Effector memory CD4-positive, alpha-beta T cell (primary cell): Measurements from ENCODE around the gene TMED10.
A peak's percentile ranks its signal among the peaks of the same experiment; 100 is the strongest.
"Not testable (repeated sequence)": the region's sequence is repeated elsewhere in the genome, so short reads cannot be mapped to it uniquely, and the experiment has no call there.

Experiments used
- DNase-seq, 3 donors: peaks; one replicate each; pipeline ENCODE4 v3.0.0-alpha.2; 2020
- H3K27ac ChIP-seq: 2 replicates; pipeline ENCODE4 v1.7.0; 2013; ENCODE audit warnings: mild to moderate bottlenecking, low read length, moderate library complexity; ENCODE audit not compliant: insufficient read depth, poor library complexity, severe bottlenecking
- H3K27me3 ChIP-seq: replicated peaks from 2 replicates; pipeline ENCODE4 v1.7.0; 2013; ENCODE audit warnings: mild to moderate bottlenecking, low read length; ENCODE audit not compliant: insufficient read depth, control insufficient read depth, poor library complexity, severe bottlenecking
- H3K36me3 ChIP-seq: 2 replicates; pipeline ENCODE4 v1.7.0; 2013; ENCODE audit warnings: mild to moderate bottlenecking, low read length, moderate library complexity; ENCODE audit not compliant: control insufficient read depth, insufficient read depth
- H3K4me1 ChIP-seq: 2 replicates; pipeline ENCODE4 v1.7.0; 2013; ENCODE audit warnings: low read length, mild to moderate bottlenecking; ENCODE audit not compliant: control insufficient read depth, insufficient read depth, poor library complexity, severe bottlenecking
- H3K4me3 ChIP-seq: 2 replicates; pipeline ENCODE4 v1.7.0; 2013; ENCODE audit warnings: low read length, low read depth, mild to moderate bottlenecking; ENCODE audit not compliant: insufficient read depth, poor library complexity, severe bottlenecking
- H3K9me3 ChIP-seq: 2 replicates; pipeline ENCODE4 v1.7.0; 2013; ENCODE audit warnings: mild to moderate bottlenecking, low read length, moderate library complexity; ENCODE audit not compliant: control insufficient read depth

TMED10 gene

GRCh38 chr14:75138492-75138891 is 37.9 kb downstream of the TMED10 start:
- Histone ChIP-seq H3K4me1 (peaks cover 10% of the 10 kb centered on the region), H3K27me3 (no peaks in the 10 kb centered on the region), H3K4me3 (no peak overlapping the region), H3K36me3 (peaks cover 23% of the 10 kb centered on the region), H3K27ac (peak overlapping the region; percentile 11), H3K9me3 (no peaks in the 10 kb centered on the region)
- no peak for DNase-seq

DNA sequence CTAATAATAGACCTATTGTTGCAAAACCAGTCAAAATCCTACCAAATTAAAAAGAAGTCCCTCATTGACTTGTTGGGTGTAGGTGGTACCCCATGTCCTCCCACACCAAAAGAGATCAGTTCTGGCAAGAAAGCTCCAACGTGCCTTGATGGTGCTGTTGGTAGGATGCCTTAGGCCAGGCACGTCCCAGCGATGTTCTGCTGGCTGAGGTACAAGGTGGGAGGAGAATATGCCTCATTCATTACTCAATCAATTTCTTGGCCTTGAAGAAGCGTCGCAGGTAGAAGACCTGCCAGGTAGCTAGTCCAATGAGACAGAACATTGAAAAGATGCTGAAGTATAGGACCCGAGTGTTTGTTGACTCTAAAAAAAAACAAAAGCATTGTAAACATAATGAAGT is 41.8 kb downstream of the TMED10 start:
- H3K9me3 ChIP-seq = no peaks in the 10 kb centered on the region
- no peaks in the 10 kb centered on the region for H3K27me3 ChIP-seq
- H3K4me3 ChIP-seq = no peak overlapping the region
- DNase-seq = no peak
- H3K27ac ChIP-seq = no peak overlapping the region
- H3K36me3 ChIP-seq = peaks cover 33% of the 10 kb centered on the region
- peaks cover 4% of the 10 kb centered on the region for H3K4me1 ChIP-seq

DNA sequence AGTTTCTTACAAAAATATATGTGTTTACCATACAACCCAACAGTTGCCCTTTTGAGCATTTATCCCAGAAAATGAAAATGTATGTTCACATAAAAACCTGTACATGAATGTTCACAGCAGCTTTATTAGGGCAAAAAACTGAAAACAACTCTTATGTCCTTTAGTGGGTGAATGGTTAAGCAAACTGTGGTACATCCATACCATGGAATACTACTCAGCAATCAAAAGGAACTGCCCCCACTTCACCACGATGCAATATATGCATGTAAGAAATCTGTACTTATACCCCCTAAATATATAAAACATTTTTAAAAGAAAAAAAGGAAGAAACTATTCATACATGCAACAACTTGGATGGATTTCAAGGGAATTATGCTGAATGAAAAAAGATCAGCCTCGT is 42.8 kb downstream of the TMED10 start:
- Histone ChIP-seq H3K27ac (no peak overlapping the region), H3K9me3 (no peaks in the 10 kb centered on the region), H3K4me3 (no peak overlapping the region), H3K36me3 (peaks cover 33% of the 10 kb centered on the region), H3K4me1 (no peaks in the 10 kb centered on the region), H3K27me3 (no peaks in the 10 kb centered on the region)
- DNase-seq = no peak

GRCh38 chr14:75132382-75133086 is 43.9 kb downstream of the TMED10 start:
- DNase-seq = peak in 1 of 3 donors; percentile 40
- no peaks in the 10 kb centered on the region for H3K4me1 ChIP-seq
- H3K9me3 ChIP-seq = no peaks in the 10 kb centered on the region
- no peak overlapping the region for H3K27ac ChIP-seq
- H3K4me3 ChIP-seq = no peak overlapping the region
- H3K27me3 ChIP-seq = no peaks in the 10 kb centered on the region
- peaks cover 33% of the 10 kb centered on the region for H3K36me3 ChIP-seq

DNA sequence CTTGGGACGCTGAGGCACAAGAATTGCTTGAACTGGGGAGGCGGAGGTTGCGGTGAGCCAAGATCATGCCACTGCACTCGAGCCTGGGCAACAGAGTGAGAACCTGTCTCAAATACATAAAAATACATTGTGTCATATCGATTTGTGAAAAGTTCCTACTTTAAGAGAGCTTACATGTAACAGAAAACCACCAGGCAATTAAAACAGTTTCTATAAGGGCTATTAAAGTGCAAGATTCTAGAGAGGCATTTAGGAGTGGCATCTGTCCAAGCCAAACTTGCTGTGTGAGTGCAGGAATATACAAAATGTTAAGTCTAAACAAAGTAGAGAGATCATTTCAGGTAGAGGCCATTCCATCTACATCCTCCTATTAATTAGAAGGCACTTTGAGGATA is 47.8 kb downstream of the TMED10 start:
- Histone ChIP-seq H3K9me3 (no peaks in the 10 kb centered on the region), H3K27me3 (no peaks in the 10 kb centered on the region), H3K36me3 (peaks cover 11% of the 10 kb centered on the region), H3K4me1 (peaks cover 23% of the 10 kb centered on the region), H3K27ac (no peak overlapping the region), H3K4me3 (no peak overlapping the region)
- no peak for DNase-seq

DNA sequence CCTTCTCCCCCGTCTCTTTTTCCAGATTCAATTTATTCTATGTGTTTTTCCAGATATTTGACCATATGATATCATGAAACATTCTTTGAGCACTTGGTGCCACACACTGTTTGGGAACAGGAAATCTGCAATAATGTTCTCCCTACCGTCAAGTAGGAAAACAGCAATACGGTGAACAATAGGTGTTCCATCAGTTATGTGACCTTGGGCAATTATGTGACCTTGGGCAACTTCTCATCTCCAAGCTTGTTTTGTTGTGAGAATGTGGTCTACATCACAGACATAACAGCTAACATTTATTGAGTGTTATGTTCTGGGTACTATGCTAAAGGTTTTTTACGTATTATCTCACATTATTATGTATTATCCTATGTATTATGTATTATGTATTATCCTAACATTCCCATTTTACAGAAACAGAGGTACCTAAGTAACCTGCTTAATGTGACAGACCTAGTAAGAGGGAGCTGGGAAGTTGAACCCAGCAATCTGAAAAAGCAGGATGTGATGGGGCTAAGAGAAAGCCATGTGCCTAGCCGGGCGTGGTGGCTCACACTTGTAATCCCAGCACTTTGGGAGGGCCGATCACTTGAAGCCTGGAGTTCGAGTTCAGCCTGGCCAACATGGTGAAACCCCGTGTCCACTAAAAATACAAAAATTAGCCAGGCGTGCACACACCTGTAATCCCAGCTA is 48.4 kb downstream of the TMED10 start:
- Histone ChIP-seq H3K27ac (no peak overlapping the region), H3K9me3 (no peaks in the 10 kb centered on the region), H3K4me1 (peaks cover 23% of the 10 kb centered on the region), H3K27me3 (no peaks in the 10 kb centered on the region), H3K4me3 (peak overlapping the region; percentile 70), H3K36me3 (peaks cover 7% of the 10 kb centered on the region)
- DNase-seq = no peak

DNA sequence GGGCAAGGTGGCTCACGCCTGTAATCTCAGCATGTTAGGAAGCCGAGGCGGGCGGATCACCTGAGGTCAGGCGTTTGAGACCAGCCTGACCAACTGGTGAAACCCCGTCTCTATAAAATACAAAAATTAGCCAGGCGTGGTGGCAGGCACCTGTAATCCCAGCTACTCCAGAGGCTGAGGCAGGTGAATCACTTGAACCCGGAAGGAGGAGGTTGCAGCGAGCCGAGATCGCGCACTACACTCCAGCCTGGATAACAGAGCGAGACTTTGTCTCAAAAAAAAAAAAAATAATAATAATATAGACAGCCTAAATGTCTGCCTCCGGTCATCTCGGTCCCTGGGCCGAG is 49.0 kb downstream of the TMED10 start:
- not testable (repeated sequence) for H3K27me3 ChIP-seq, H3K36me3 ChIP-seq, H3K9me3 ChIP-seq
- Histone ChIP-seq H3K4me3 (peak overlapping the region; percentile 70), H3K4me1 (peaks cover 23% of the 10 kb centered on the region), H3K27ac (peak overlapping the region; percentile 91)
- peak in 1 of 3 donors; percentile 2 for DNase-seq

- DNase-seq = peak; percentile 65 to 81 (median 81)
- no peaks in the 10 kb centered on the region for H3K27me3 ChIP-seq
- peak within 1 kb of the TSS; percentile 91 for H3K27ac ChIP-seq
- H3K9me3 ChIP-seq = no peaks in the 10 kb centered on the region
- peaks cover 7% of the 10 kb centered on the region for H3K36me3 ChIP-seq
- peaks cover 23% of the 10 kb centered on the region for H3K4me1 ChIP-seq
- peak within 1 kb of the TSS; percentile 70 for H3K4me3 ChIP-seq
Observed at GRCh38 chr14:75126679-75127473, 49.5 kb downstream of the TMED10 start, which contains the start of gene NEK9. Gene NEK9 (minus strand): TSS chr14:75127048. CDS start chr14:75126921, 127 bp downstream.

GRCh38 chr14:75126121-75126544 is 50.3 kb downstream of the TMED10 start:
- peak overlapping the region; percentile 70 for H3K4me3 ChIP-seq
- no peaks in the 10 kb centered on the region for H3K9me3 ChIP-seq
- DNase-seq = peak in 1 of 3 donors; percentile 7
- peaks cover 6% of the 10 kb centered on the region for H3K36me3 ChIP-seq
- H3K4me1 ChIP-seq = peaks cover 23% of the 10 kb centered on the region
- H3K27ac ChIP-seq = peak overlapping the region; percentile 91
- no peaks in the 10 kb centered on the region for H3K27me3 ChIP-seq

- no peak for DNase-seq
- Histone ChIP-seq H3K4me3 (no peak overlapping the region), H3K27ac (peak overlapping the region; percentile 91)
Observed at GRCh38 chr14:75125617-75126016, 50.8 kb downstream of the TMED10 start.

More at GRCh38 chr14:75125617-75126016, 50.8 kb downstream of the TMED10 start:
- Histone ChIP-seq H3K27me3 (no peaks in the 10 kb centered on the region), H3K36me3 (peaks cover 10% of the 10 kb centered on the region), H3K4me1 (peaks cover 23% of the 10 kb centered on the region), H3K9me3 (no peaks in the 10 kb centered on the region)
